Epithelial cell of esophagus (primary cell): ENCODE results near the gene TFF2.

Experiments used
- DNase-seq: peaks from one replicate; pipeline ENCODE4 v3.0.0; 2010; ENCODE audit warnings: low read depth
- H3K4me3 ChIP-seq: 2 replicates; pipeline ENCODE4 v1.5.1; 2011; ENCODE audit warnings: mild to moderate bottlenecking, low read length, control low read depth
- TF ChIP-seq, protein P1 (sequence below): IDR thresholded peaks from 2 replicates; pipeline ENCODE4 v1.5.1; 2011; ENCODE audit warnings: low read depth, mild to moderate bottlenecking, low read length, control low read depth, inconsistent platforms; ENCODE audit not compliant: insufficient read depth; ENCODE audit errors: missing control alignments

TFF2 gene

GRCh38 chr21:42384156-42384945, 33.6 kb upstream of the TFF2 start:
- no peak for DNase-seq
- H3K4me3 ChIP-seq, result no peak overlapping the region
- TF ChIP-seq, protein P1, sequence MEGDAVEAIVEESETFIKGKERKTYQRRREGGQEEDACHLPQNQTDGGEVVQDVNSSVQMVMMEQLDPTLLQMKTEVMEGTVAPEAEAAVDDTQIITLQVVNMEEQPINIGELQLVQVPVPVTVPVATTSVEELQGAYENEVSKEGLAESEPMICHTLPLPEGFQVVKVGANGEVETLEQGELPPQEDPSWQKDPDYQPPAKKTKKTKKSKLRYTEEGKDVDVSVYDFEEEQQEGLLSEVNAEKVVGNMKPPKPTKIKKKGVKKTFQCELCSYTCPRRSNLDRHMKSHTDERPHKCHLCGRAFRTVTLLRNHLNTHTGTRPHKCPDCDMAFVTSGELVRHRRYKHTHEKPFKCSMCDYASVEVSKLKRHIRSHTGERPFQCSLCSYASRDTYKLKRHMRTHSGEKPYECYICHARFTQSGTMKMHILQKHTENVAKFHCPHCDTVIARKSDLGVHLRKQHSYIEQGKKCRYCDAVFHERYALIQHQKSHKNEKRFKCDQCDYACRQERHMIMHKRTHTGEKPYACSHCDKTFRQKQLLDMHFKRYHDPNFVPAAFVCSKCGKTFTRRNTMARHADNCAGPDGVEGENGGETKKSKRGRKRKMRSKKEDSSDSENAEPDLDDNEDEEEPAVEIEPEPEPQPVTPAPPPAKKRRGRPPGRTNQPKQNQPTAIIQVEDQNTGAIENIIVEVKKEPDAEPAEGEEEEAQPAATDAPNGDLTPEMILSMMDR, result no peak

DNA sequence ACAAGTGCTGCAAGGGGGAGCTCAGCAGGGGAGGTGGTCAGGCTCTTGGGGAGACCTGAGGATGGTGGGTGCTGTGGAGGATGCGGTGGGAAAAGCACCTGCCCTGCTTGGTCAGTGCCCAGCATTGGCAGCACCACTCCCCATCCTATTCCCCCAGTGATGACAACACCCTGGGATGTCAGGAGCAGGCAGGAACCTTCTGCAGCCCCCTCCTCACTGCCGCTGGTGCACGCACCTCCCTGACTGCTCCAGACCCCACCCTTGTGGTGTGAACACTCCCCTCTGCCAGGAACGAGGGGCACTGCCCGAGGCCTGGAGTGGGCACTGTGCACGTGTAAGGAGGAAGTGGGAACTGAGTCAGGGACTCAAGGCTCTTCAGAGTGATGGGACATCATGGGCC, 32.5 kb upstream of the TFF2 start:
- H3K4me3 ChIP-seq, result no peak overlapping the region
- TF ChIP-seq, protein P1, result no peak
- DNase-seq, result no peak

DNA sequence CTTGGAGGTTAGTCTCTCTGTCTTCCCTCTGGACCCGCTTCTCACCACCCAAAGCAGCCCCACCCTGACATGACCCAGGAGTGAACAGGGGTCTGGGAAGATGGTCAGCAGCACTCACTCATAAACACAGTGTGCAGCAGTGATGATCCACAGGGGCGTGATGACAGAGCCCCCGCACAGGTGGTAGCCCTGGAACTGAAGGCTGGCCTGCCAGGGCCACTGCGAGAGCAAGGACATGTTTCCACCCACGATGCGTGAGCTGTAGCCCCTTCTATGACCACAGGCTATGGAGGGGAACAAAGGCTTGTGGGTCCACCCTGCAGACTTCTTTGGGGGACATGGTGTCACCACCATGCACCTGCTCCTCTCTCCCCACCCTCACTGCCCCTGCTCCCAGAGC, 32.1 kb upstream of the TFF2 start:
- H3K4me3 ChIP-seq, result no peak overlapping the region
- no peak for DNase-seq
- TF ChIP-seq, protein P1, result no peak

GRCh38 chr21:42381347-42381984, 30.7 kb upstream of the TFF2 start:
- DNase-seq, result peak; percentile 67
- TF ChIP-seq, protein P1, result peak; percentile 88
- no peak overlapping the region for H3K4me3 ChIP-seq

DNA sequence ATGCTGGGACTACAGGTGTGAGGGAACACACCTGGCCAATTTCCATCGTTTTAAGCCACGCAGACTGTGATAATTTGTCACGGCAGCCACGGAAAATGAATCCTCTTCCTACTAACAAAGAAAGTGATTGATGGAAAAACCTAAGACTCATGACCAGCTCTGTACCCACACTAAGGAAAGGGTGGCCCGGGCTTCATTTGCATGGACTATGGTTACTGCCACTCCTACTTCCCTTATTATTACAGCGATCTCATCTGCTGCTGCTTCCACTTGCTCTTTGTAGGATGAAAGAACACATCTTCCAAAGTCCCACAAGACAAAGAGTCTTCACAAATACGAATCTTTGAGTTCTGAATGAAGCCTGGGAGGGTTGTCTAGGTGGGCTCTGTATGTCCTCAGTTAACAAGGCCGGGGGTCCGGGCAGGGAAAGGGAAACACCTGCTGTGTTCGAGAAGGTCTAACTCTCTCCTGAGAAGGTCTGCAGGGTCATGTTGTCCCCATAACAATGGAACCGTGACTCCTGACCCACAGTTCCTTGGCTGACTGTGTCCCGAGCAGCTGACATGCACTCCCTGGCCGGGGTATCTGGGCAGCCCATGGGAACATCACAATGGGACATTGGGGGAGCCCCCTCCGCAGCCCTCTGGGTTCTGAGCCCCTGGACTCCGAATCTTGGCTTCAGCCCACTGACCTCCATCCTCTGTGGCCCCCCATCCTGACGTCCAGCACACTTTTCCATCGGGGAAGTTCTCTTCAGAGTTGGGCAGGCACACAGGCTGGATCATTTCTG, 28.8 kb upstream of the TFF2 start:
- no peak for DNase-seq
- TF ChIP-seq, protein P1, result no peak
- no peak overlapping the region for H3K4me3 ChIP-seq

GRCh38 chr21:42378418-42378817, 27.6 kb upstream of the TFF2 start:
- no peak overlapping the region for H3K4me3 ChIP-seq
- TF ChIP-seq, protein P1, result no peak
- no peak for DNase-seq
